ENCODE data around the gene PCK1.

DNA sequence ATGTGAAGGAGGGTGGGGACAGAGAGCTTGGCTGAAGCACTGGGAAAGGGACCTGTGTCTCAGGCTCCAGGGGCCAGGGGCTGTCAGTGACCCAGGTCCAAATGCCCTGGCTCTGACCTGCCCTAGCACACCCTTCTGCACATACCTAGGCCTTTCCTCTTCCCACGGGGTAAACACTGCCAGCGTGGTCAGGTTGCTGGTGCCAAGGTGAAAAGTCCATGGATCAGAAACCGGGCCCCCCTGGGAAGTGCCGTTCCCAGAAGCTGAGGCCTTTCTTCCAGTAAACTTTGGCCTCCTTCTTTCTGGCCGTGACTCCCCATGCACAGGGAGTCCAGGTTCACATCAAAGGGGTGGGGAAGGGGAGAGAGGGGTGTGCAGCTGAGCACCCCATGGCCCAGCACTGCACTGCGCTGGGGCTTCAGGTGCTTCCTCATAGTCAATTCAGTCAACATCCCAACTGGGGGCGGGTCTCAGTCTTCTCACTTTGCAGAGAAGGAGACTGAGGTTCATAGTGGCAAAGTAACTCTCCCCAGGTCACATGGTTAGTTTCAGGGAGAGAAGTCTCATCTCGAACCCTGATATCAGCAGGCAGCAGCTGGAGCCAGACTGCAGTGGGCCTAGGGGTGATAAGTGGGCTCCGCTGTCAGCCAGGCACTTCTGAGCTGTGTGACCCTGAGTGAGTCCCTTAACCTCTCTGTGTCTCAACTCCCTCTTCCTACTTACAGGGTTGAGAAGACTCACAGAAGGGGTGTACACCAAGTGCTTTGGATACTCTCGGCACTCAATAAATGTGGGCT lies 17.0 kb downstream of the PCK1 start:
- TF ChIP-seq, protein P1, sequence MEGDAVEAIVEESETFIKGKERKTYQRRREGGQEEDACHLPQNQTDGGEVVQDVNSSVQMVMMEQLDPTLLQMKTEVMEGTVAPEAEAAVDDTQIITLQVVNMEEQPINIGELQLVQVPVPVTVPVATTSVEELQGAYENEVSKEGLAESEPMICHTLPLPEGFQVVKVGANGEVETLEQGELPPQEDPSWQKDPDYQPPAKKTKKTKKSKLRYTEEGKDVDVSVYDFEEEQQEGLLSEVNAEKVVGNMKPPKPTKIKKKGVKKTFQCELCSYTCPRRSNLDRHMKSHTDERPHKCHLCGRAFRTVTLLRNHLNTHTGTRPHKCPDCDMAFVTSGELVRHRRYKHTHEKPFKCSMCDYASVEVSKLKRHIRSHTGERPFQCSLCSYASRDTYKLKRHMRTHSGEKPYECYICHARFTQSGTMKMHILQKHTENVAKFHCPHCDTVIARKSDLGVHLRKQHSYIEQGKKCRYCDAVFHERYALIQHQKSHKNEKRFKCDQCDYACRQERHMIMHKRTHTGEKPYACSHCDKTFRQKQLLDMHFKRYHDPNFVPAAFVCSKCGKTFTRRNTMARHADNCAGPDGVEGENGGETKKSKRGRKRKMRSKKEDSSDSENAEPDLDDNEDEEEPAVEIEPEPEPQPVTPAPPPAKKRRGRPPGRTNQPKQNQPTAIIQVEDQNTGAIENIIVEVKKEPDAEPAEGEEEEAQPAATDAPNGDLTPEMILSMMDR (IDR thresholded peaks at IDR 0.05) = no peak
- no peak for TF ChIP-seq POLR2AphosphoS5 (IDR thresholded peaks at IDR 0.05)
